HG02763 (cell line): ENCODE results near the gene THADA.
"Not testable (repeated sequence)": the region's sequence is repeated elsewhere in the genome, so short reads cannot be mapped to it uniquely, and the experiment has no call there.

Experiments
- ATAC-seq: cut with Tn5 transposase; IDR thresholded peaks from one replicate; pipeline ENCODE4 v1.9.1; 2021; ENCODE audit warnings: mild to moderate bottlenecking, moderate library complexity; ENCODE audit not compliant: unreplicated experiment

The THADA gene

DNA sequence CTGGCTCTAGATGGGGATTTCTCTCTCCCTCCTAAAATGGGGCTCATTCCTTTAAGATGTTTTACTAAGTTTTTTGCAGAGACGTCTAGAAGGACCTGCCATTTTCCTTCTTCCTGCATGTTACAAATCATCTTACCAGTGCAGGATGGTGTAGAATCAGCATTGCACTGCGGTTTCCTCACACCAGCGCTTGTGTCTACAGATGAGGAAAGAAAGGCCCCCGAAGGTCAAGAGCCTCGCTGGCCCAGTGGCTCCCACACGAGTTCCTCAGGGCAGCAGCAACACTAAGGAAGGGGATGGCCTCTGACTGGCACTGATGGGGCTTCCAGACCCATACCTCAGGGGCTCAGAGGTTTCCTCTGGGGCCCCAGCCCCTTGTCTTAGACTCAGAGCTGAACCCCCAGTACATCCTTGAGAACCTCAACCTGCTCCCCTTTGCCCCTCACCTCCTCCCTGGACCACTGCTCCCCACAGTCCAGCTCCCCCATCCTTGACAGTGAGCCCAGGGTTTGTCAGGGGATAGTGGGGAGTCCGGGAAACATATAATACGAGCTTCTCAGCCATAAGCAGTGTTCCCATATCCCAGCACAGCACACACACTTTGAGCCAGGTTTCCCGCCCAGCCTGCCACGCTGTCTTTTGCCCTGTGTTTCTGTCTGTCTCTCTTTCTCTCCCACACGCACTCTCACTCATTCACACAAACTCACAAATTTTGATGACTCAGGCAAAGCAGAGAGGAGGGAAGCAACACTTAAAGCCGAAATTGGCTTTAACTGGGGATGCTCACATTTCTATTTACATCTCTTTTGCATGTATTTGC is 398.9 kb downstream of the THADA start:
- ATAC-seq = no peak

- peak; percentile 54 for ATAC-seq
These were observed 401.5 kb downstream of the THADA start for GRCh38 chr2:43194121-43194869.

DNA sequence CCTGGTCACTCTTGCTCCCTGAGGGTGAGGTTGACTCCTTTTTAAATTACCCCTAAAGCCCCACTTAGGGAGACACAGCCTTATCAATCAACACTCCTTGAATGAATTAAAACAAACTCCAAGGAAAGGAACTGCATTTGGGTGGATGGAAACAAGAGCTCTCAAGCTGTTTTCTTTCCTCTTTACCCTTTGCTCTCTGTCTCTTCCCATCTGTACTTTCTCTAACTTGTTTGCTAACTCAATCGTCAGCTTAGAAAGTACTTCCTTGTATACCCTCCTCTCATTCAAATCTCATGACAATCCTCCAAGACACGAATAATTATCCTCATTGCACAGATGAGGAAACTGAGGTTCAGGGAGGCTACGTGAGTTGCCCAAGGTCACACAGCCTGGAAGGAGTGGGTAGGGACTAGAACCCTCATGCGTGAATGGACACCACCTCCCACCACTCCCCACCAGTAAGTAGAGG is 402.2 kb downstream of the THADA start:
- ATAC-seq = no peak

- no peak for ATAC-seq
These were observed 402.8 kb downstream of the THADA start for GRCh38 chr2:43192744-43193651.

DNA sequence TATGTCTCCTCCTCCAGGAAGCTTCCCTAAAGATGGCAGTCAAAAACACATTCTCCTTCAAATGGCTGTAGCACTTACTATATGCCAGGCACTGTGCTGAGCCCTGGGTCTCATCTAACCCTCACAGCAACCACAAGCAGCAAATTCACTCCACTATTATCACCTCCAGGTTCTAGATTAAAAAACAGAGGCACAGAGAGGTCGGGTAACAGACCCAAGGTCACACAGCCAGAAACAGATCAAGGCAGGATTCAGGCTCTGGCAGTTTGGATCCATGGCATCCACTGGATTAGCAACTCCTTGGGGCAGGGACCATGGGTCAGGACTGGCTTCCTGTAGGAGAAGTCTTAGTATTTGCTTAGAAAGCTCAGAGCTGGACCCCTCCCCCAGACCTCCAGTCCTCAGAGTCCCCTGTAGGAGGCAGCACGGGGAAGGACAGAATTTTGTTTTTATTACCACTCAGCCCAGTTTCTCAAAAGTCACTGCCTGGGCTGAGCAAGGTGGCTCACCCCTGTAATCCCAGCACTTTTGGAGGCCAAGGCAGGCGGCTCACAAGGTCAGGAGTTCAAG is 403.8 kb downstream of the THADA start:
- no peak for ATAC-seq

DNA sequence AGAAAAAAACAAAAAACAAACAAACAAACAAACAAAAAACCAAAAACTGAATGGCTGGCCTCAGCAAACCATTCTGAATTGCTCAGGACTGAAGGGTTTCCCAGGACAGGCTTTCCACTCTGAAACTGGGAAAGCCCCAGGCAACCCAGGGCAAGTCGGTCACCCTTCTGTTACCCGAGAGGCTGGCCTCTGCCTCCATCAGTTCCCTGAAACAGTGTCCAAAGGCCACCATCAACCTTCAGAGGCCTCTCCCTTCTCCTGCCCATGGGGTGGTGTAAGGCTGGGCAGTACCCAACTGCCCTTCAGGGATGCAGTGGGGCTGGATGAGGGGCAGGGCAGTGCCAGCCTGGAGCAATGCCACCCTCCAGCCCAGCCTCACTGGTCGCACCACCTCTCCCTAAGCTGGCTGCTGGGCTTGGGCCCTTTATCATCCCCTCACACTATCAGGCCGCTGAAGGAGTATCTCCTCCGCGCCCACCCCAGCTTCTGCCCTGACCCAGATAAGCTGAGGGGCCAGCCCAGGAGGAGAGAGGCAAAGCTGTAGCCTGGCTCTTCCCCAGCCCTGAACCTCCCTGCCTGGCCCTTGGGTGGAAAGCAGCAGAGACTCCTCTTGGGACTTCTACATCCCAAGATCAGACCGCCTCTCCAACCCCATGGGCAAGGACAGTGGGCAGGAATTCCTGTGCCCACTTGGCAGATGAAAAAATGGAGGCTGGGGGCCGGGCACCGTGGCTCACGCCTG is 405.4 kb downstream of the THADA start:
- ATAC-seq = no peak

DNA sequence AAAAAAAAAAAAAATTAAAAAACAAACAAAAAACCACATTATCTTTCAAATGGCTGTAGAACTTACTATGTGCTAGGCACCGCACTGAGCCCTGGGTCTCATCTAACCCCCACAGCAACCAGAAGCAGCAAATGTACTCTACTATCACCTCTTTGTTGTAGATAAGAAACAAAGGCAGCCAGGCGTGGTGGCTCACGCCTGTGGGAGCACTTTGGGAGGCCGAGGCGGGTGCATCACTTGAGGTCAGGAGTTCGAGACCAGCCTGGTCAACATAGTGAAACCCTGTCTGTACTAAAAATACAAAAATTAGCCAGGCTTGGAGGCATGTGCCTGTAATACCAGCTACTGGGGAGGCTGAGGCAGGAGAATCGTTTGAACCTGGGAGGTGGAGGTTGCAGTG is 406.0 kb downstream of the THADA start:
- ATAC-seq = not testable (repeated sequence)

DNA sequence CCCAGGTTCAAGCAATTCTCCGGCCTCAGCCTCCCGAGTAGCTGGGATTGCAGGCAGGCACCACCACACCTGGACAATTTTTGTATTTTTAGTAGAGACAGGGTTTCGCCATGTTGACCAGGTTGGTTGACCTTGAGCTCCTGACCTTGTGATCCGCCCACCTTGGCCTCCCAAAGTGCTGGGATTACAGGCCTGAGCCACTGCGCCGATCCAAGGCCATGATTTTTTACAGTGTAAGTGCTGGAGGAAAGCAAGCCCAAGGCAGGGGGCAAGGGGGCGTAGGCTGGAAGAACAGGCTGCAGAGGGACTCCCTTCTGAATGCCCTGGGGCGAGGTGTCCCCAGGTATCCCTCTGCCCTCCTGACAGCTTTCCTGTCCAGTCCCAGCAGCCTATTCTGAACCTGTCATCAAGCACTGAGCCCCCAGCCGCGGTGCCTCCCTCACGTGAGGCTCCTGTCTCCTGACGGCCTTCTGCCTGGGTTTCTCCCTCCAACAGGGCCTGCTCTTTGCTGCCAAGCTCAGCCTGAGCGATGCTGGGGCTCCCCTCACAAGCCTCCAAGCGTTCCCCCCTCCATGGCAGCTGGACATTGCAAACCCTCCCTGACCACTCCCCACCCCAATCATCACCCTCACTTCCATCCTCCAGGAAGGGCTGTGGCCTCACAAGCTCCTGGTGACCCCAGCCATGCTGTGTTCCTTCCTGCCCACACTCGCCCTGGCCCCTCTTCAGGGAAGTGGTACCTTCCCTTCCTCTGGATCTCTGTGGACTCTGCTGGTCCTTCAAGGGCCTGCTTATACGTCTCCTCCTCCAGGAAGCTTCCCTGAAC is 407.1 kb downstream of the THADA start:
- no peak for ATAC-seq

DNA sequence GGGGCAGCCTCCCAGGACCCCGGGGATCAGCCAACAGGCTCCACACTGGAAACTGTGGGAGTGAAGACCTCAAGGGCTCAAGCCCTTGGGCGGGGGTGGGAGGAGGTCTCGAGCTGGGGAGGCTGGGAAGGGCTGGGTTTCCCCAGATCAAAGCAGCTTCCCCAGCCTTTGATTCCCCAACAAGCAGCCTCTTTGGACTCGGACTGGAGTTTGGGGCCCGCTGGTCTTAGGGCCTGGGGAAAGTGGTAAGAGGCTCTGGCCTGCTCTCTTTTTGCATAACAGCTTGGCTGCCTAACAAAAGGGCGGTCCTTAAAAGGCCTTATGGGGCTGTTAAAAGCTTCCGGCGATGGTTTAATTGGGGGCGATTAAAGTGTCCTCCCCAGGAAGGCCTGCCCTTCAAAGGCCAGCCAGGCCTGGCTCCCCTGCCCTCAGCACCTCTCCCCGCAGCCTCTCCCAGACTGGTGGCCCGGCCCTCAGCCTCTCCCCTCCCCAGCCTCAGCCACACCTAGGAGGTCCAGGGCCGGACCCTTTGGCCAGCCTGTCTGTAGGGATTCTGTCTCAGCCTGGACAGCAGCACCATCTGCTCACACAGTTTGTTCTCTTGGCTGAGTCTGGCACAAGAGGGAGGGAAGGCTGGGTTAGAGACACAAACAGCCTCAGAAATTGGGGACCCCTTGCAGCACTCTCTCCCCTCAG is 409.0 kb downstream of the THADA start:
- ATAC-seq = no peak

GRCh38 chr2:43186321-43186678 is 409.5 kb downstream of the THADA start:
- no peak for ATAC-seq

DNA sequence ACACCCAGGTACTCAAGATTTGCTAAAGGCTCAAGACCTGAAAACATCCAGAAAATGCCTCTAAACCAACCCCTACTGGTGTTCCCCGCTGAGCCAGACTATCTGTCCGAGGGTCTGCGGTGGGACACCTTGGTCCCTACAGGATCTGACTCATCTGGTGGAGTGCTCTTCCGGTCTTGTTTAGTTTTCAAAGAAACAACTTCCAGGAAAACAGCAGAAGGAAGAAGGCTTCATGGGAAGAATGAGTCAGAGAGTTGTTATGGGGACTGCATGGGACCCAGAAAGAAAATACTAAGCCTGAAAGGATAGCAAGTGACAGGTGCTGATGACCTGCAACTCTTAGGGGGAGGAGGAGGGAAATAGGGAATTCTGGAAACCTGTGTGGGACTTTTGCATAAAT is 410.7 kb downstream of the THADA start:
- no peak for ATAC-seq

GRCh38 chr2:43184339-43184895 is 411.4 kb downstream of the THADA start:
- ATAC-seq = no peak

GRCh38 chr2:43183743-43184142 is 412.1 kb downstream of the THADA start:
- no peak for ATAC-seq

GRCh38 chr2:43180897-43181296 is 414.9 kb downstream of the THADA start:
- no peak for ATAC-seq
